Mesothelial cell of epicardium (in vitro differentiated cells): Measurements from ENCODE around the gene CHEK2. TPM values are rescaled to one million over a fixed set of nuclear protein-coding genes. Genes with fewer than 3 reads are reported as not detected.

ENCODE experiments used
- DNase-seq, 2 experiments: peaks; one replicate each; pipeline ENCODE4 v3.0.0; 2021; ENCODE audit warnings: low spot score in 2 of 2; ENCODE audit not compliant: unreplicated experiment in 2 of 2
- H3K27ac Mint-ChIP-seq: 2 replicates; pipeline ENCODE4 v1.8.0; 2021; ENCODE audit warnings: mixed read lengths
- H3K27me3 Mint-ChIP-seq: 2 replicates; pipeline ENCODE4 v1.8.0; 2021; ENCODE audit warnings: low read depth, mixed read lengths
- H3K36me3 Mint-ChIP-seq: 2 replicates; pipeline ENCODE4 v1.8.0; 2021; ENCODE audit warnings: mixed read lengths
- H3K4me1 Mint-ChIP-seq: 2 replicates; pipeline ENCODE4 v1.8.0; 2021; ENCODE audit warnings: mixed read lengths
- H3K4me3 Mint-ChIP-seq: 2 replicates; pipeline ENCODE4 v1.8.0; 2021; ENCODE audit warnings: mild to moderate bottlenecking, moderate library complexity, mixed read lengths
- H3K9me3 Mint-ChIP-seq: 2 replicates; pipeline ENCODE4 v1.8.0; 2021; ENCODE audit warnings: mixed read lengths
- CTCF ChIP-seq: fragments of 200-600 bp; sonication (generic); IDR thresholded peaks from one replicate; pipeline ENCODE4 v1.5.0; 2021; ENCODE audit warnings: antibody characterized with exemption; ENCODE audit not compliant: unreplicated experiment
- total RNA-seq: library from RNA; stranded (reverse); gene quantifications from 3 replicates; pipeline ENCODE4 v1.2.1, GENCODE V29; 2021

Gene CHEK2
- total RNA-seq, 1 donor from 2014 or later: 22.9 TPM

GRCh38 chr22:28736301-28737155 lies 5.1 kb downstream of the CHEK2 start:
- no peak for TF ChIP-seq CTCF
- H3K4me1 Mint-ChIP-seq: peaks cover 2% of the 10 kb centered on the region
- H3K9me3 Mint-ChIP-seq: no peaks in the 10 kb centered on the region
- no peak for DNase-seq
- peaks cover 8% of the 10 kb centered on the region for H3K36me3 Mint-ChIP-seq
- no peaks in the 10 kb centered on the region for H3K27me3 Mint-ChIP-seq
- no peak overlapping the region for H3K27ac Mint-ChIP-seq
- no peak overlapping the region for H3K4me3 Mint-ChIP-seq

DNA sequence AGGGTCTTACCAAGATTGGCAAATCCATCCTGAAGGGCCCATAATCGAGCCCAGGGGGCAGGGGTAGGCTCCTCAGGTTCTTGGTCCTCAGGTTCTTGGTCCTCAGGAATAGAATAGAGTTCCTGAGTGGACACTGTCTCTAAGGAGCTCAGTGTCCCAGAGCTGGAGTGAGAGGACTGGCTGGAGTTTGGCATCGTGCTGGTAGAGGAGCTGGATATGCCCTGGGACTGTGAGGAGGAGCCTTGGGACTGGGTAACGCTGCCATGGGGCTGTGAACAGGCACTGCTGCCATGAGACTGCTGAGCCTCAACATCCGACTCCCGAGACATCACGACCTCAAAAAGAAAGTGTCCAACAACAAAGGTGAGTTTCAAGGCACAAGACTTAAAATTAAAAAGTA lies 7.2 kb downstream of the CHEK2 start:
- no peak for DNase-seq
- H3K27me3 Mint-ChIP-seq: no peaks in the 10 kb centered on the region
- no peaks in the 10 kb centered on the region for H3K4me1 Mint-ChIP-seq
- no peak overlapping the region for H3K4me3 Mint-ChIP-seq
- H3K36me3 Mint-ChIP-seq: peaks cover 10% of the 10 kb centered on the region
- H3K27ac Mint-ChIP-seq: no peak overlapping the region
- TF ChIP-seq CTCF: no peak
- H3K9me3 Mint-ChIP-seq: no peaks in the 10 kb centered on the region

DNA sequence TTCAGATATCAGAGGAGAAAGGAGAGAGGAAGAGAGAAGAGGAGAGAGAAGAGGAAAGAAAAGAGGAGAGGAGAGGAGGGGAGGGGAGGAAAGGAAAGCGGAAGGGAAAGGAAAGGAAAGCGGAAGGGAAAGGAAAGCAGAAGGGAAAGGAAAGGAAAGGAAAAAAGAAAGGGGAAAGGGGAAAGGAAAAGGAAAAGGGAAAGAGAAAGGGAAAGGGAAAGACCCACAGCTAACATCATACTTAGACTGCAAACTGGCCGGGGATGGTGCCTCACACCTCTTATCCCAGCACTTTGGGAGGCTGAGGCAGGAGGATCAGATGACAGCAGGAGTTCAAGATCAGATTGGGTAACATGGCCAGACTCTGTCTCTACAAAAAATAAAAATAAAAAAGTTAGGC lies 11.4 kb downstream of the CHEK2 start:
- Mint-ChIP-seq H3K27ac (peak overlapping the region; percentile 64), H3K4me1 (no peaks in the 10 kb centered on the region)

DNA sequence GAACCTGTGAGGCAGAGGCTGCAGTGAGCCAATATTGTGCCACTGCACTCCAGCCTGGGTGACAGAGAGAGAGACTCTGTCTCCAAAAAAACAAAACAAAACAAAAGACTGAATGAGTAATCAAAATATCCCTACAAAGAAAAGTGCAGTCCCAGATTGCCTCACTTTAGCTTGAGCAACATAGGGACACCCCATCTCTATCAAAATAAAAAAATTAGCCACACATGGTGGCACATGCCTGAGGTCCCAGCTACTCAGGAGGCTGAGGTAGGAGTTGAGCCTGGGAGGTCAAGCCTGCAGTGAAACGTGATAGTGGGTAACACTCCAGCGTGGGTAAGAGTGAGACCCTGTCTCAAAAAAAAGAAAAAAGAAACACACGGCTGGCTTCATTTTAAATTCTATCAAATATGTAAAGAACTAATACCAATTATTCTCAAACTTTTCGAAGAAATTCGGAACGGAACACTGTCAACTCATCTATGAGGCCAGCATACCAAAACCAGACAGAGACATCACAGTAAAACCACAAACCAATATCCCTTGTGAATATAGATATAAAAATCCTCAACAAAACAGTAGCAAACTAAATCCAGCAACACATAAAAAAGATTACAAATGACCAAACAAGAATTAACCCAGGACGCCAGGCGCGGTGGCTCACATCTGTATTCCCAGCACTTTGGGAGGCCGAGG lies 12.9 kb downstream of the CHEK2 start:
- H3K27ac Mint-ChIP-seq: peak overlapping the region; percentile 11
- no peak overlapping the region for H3K4me3 Mint-ChIP-seq
- no peaks in the 10 kb centered on the region for H3K27me3 Mint-ChIP-seq
- H3K4me1 Mint-ChIP-seq: no peaks in the 10 kb centered on the region
- peaks cover 31% of the 10 kb centered on the region for H3K36me3 Mint-ChIP-seq
- no peak for DNase-seq
- no peak for TF ChIP-seq CTCF
- no peaks in the 10 kb centered on the region for H3K9me3 Mint-ChIP-seq

More for the DNA sequence above, 11.4 kb downstream of the CHEK2 start:
- H3K36me3 Mint-ChIP-seq: peaks cover 25% of the 10 kb centered on the region
- H3K4me3 Mint-ChIP-seq: no peak overlapping the region
- no peak for TF ChIP-seq CTCF
- H3K9me3 Mint-ChIP-seq: no peaks in the 10 kb centered on the region
- DNase-seq: no peak
- H3K27me3 Mint-ChIP-seq: no peaks in the 10 kb centered on the region

DNA sequence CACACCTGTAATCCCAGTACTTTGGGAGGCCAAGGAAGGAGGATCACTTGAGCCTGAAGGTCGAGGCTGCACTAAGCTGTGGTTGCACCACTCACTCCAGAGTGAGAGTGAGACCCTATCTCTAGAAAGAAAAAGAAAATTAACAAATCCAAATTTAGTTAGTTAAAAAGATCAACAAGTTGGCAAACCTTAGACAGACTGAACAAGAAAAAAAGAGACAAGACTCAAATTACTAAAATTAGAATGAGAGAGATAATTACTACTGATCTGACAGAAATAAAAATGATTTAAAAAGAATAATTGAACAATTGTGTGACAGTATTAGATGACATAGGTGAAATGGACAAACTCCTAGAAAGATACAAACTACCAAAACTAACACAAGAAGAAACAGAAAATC lies 13.6 kb downstream of the CHEK2 start:
- Mint-ChIP-seq H3K4me1 (no peaks in the 10 kb centered on the region), H3K9me3 (no peaks in the 10 kb centered on the region), H3K36me3 (peaks cover 29% of the 10 kb centered on the region), H3K4me3 (no peak overlapping the region), H3K27me3 (no peaks in the 10 kb centered on the region), H3K27ac (no peak overlapping the region)
- TF ChIP-seq CTCF: no peak
- no peak for DNase-seq
